Gastrocnemius medialis (tissue), 4 donors: ENCODE data around the gene MACIR.

Source experiments
- POLR2A ChIP-seq, 2 donors: fragments of 450-650 bp; IDR thresholded peaks; one replicate each; pipeline ENCODE4 v1.6.1; 2017; ENCODE audit warnings: antibody characterized with exemption in 2 of 2, mild to moderate bottlenecking in 2 of 2, moderate library complexity in 2 of 2
- TF ChIP-seq, protein P1 (sequence below), 5 experiments: fragments of 450-650 bp in 3 of 5; fragments of 200-600 bp in 2 of 5; sonication (generic) in 2 of 5; IDR thresholded peaks in 4 of 5; conservative IDR thresholded peaks in 1 of 5; 1 replicate in 4 of 5; 2 replicates in 1 of 5; pipeline ENCODE4 v1.5.1; 2016 to 2019; ENCODE audit warnings: antibody characterized with exemption in 5 of 5, mild to moderate bottlenecking in 3 of 5, moderate library complexity in 3 of 5

- TF ChIP-seq, protein P1, sequence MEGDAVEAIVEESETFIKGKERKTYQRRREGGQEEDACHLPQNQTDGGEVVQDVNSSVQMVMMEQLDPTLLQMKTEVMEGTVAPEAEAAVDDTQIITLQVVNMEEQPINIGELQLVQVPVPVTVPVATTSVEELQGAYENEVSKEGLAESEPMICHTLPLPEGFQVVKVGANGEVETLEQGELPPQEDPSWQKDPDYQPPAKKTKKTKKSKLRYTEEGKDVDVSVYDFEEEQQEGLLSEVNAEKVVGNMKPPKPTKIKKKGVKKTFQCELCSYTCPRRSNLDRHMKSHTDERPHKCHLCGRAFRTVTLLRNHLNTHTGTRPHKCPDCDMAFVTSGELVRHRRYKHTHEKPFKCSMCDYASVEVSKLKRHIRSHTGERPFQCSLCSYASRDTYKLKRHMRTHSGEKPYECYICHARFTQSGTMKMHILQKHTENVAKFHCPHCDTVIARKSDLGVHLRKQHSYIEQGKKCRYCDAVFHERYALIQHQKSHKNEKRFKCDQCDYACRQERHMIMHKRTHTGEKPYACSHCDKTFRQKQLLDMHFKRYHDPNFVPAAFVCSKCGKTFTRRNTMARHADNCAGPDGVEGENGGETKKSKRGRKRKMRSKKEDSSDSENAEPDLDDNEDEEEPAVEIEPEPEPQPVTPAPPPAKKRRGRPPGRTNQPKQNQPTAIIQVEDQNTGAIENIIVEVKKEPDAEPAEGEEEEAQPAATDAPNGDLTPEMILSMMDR (IDR thresholded peaks at IDR 0.05 in 4 of 5, conservative IDR thresholded peaks at IDR 0.05 in 1 of 5): peak; percentile 49 to 84 (median 70)
- TF ChIP-seq POLR2A (IDR thresholded peaks at IDR 0.05): no peak
Measured at GRCh38 chr5:103232393-103232999, 26.1 kb upstream of the MACIR start.
